GM18868 (cell line): ENCODE data around the gene RNF224.

ENCODE experiments used
- ATAC-seq: cut with Tn5 transposase; IDR thresholded peaks from one replicate; pipeline ENCODE4 v1.9.1; 2021; ENCODE audit warnings: mild to moderate bottlenecking, moderate library complexity; ENCODE audit not compliant: unreplicated experiment

Gene RNF224

DNA sequence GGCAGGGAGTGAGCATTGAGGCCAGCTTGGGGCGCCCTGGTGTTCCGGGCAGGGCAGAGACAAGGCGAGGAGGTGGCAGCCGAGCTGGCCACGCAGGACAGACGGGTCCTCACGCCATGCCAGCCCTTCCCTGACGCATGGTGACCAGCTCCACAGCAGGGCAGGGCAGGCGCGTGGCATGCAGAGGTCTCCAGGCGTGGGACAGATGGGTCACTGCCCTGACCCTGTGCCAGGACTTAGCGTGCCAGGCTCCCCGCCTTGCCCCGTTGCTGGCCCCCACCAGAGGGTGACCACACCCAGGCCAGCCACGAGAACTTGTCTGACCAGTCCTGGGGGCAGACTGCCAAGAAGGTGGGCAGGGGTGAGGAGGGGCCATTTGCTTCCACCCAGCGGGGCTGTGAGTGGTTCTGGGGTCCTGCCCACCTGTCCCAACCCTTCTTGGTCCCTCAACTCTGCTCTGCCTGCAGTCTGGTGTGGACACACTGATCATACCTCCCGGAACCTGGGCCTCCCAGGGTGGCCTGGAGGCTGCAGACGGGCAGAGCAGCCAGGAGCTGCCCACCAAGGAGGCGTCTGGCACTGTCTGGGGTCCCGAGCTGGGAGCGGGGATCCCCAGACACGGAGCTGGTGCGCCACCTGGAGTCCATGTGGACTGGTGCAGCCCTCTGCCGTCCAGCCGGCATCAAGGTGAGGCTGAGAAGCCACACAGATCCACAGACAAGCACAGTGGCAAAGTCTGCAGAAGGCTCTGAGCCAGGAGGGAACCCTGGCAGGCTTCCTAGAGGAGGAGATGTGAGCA lies at the start of gene RNF224:
Gene RNF224 (plus strand): TSS at position 449 of the 799 bp plus-strand sequence. CDS start 834 bp downstream, outside the sequence.
- ATAC-seq, result no peak

GRCh38 chr9:137178201-137178938 lies 48.9 kb upstream of the RNF224 start:
- ATAC-seq, result no peak

- ATAC-seq, result no peak
Measured at GRCh38 chr9:137178939-137179630, 48.2 kb upstream of the RNF224 start.

DNA sequence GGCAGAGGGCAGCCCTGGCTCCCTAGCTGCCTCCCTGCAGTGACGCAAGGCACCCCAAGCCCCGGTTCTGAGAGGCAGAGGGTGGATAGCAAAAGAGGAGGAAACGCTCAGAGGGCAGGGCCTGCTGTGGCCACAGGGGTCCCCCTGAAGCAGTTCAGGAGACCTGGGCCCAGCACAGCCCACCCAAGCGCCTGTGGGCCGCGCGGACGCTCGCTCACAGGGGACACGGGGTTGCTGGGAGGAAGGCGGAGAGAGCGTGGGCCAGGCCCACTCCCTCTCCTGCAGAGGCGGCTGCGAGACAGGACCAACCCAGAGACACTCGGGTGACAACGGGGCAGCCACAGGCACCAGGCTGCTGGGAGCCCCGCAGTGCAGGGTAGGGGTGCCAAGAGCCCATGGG lies 47.5 kb upstream of the RNF224 start:
- no peak for ATAC-seq

DNA sequence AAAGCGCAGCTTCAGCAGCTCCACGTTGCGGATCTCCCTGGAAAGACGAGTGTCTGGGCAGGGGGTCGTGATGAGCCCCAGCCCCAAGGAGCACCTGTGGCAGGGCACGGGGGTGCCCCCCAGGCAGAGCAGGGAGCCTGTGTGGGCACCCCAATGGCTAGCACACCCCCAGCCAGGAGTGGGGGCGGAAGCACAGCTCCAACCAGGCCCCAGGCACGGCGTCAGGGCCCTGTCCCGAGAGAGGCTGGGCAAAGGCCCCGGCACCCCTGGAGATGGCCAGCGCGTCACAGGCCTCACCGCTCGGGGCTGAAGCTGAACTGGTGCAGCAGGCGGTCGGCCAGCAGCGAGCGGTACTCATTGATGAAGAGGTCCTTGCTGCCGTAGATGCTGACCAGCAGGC lies 46.8 kb upstream of the RNF224 start:
- no peak for ATAC-seq

GRCh38 chr9:137181680-137182079 lies 45.6 kb upstream of the RNF224 start:
- ATAC-seq, result no peak

DNA sequence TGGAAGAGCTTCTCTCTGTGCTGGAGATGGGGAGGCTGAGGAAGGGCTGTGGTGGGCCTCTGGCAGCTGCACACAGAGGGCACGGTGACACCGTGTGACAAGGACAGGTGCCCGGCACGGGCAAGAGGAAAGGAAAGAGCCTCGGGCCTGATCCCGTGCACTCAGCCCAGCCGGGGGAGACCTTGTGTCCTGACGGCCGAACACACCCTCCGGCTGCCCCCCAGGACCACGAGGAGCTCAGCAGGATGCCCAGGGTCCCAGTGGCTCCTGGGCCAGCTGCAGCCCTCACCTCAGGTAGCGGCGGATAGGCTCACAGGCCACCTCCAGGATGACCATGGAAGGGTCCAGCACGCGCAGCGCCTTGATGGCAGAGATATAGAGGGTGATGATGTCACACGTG lies 44.5 kb upstream of the RNF224 start:
- no peak for ATAC-seq

- ATAC-seq, result no peak
Measured at GRCh38 chr9:137183980-137184595, 43.2 kb upstream of the RNF224 start.

DNA sequence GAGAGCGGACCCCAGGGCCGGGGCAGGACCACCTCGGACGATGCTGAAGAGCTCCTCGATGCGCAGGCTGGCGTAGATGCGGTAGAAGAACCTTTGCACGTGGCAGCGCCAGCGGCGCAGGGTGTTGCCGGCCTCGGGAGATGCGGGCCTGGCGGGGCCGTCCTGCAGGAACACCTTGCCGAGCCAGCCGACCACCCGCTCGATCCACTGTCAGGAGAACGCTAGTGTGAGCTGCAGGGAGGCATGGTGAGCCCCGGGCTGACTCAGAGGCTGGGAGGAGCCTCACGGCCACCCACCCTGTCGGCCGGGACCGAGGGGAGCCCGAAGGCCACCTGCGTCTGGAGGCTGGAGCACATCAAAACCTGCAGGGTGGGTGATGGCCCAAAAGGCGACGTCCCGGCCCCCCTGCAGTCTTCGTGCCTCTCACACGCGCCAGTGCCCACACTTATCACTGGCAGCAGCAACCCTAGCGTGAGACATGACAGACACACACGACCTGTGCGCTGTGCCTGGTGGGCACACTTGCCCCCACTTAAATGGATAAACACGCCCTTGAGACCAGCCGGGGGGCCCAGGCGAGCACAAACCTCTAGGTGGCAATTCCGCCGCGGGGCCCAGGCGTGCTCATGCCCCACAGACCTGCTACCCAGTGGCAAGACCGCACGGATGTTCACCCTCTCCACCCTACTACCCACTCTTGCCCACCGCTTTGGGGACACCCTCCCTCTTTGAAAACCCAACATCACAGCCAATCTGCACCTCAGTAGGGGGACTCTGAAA lies 42.2 kb upstream of the RNF224 start:
- ATAC-seq, result no peak

GRCh38 chr9:137185921-137186320 lies 41.4 kb upstream of the RNF224 start:
- ATAC-seq, result no peak

DNA sequence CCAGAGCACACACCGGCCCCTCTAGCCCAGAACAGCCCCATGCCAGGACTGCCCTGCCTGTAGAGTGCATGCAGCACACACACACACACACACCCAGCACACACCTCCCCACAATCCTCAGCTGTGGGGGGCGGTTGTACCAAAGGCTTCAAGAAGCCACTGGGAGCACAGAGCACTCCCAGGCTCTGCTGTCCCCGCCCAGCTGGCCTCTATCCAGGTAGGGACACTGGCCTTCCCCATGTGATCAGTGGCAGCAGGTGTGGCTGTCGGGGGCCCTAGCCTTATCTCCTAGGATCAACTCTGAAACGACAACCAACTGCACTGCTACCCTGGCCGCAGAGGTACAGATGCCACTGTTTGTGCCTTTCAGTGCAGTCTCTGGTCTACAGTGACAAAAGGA lies 40.9 kb upstream of the RNF224 start:
- ATAC-seq, result no peak

DNA sequence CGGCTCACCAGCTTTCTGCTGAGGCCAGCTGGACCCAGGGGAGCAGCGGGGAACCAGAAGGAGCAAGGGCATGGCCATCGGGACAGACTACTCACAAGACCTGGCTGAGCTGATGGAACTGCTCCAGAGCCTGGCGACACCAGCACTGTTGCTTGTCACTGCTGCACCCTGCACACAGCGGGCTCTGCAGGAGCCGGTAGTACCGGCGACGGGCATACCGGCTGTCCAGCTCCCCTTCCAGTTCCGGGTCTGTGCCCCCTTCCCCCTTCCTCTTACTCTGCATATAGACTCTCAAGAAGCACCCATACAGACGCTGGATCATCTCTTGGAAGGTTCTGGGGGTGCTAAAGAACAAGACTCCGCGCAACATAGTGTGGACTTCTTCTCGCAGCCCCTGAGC lies 39.9 kb upstream of the RNF224 start:
- no peak for ATAC-seq

DNA sequence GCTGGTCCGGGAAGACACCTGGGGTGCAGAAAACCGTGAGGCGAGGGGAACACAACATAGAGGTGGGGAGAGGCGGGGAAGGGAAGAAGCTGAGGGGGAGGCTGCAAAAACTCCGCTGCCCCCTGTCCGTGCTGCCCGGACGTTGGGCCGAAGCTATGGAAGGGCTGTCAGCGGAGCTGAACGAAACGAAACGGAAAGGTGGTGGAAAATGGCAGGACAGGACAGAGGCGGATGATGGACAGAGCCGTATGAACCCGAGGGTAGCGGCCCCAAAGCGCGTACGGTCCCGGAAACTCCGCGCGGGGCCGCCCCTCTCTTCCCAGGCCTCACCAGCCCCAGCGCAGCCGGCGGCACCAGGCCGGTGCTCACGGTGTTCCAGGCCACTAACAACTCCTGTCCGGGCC lies 39.2 kb upstream of the RNF224 start:
- peak; percentile 12 for ATAC-seq

- ATAC-seq, result peak; percentile 79
Measured at GRCh38 chr9:137188490-137189296, 38.6 kb upstream of the RNF224 start, which contains the start of the genes ANAPC2 and SSNA1. ANAPC2 (minus strand) TSS chr9:137188560; CDS start chr9:137188532, 28 bp downstream. SSNA1 (plus strand) TSS chr9:137188676; CDS start chr9:137188727, 51 bp downstream.

DNA sequence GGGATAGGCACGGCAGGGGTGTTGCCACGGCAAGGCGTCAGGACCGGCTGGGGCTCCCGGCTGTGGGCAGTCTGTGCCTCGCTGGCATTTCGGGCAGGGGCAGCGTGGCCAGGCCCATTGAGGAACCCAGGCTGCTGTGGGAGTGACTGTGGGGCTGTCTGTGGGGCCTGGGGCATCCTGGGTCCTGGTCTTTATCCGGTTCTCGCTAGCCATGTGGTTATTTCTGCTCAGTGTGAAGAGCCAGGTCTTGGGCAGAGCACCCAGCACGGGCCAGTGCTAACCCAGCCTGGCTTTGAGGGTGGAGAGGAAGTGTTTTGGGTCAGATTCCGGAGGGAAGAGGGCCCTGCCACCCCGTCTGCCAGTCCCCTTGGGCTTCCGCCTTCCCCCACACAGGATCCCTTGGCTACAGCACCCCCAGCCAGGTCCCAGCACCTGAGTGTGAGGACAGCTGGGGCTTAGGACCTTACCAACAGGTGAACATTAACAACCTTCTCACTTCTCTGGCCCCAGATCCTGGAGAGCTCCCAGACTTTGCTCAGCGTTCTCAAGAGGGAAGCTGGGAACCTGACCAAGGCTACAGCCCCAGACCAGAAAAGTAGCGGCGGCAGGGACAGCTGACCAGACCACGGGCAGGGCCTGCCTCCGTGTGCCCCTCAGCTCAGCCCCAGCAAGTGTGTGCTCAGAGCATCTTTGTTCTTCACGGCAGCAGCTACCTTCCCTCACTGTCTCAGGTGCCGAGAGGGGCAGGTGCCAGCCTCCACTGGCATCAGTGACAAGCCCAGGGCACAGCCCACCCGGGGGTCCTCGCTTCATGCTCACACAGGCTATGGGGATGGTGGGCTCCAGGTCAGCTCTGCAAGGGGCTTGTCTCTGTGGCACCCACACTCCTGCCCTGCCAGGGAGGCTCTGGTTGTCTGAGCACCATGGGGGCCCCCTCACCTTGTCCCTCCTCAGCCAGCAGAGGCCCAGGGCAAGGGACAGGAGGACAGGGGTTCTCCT lies 37.7 kb upstream of the RNF224 start:
- no peak for ATAC-seq

DNA sequence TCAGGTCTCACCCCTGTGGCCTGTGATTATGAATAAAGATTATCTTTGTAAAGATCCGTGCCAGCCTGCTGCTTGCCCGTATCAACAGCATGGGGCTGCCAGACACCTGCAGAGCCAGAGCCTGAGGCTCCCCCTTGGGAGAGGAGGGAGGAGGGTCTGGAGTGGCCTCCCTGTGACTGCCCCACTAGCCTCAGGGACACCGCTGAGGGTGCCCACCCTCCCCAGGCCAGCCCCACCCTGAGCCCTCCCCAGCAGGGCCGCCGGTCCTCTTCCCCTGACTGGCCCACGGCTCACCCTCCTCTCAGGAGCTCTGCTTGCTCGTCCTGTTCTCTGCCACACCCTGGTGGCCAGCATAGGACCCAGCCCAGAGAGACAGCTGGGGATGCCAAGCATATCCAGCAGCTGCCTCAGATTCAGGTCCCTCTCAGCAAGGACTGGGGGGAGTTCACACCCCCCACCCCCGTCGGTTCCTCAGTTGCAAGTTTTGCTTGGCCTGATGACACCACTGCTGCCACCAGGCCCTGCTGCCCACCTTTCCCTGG lies 36.9 kb upstream of the RNF224 start:
- ATAC-seq, result no peak

DNA sequence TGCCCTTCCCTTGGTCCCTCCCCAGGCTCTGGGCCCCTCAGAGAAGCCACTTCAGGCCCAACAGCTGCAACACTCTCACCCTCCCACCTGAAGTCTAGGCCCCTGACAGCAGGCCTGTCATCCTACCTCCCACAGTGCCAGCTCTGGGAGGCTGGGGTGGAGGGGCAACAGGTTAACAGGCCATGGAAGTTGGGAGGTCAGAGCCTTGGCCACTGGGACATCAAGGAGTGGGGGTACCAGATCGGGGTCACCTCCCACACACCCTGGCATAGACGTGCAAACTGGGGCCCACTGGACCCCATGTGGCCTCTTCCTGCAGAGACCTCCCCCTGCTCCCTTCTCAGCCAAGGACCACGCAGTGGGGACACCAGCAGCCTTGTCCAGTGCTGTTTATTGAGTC lies 36.1 kb upstream of the RNF224 start:
- ATAC-seq, result no peak
